Loucy (cell line): ENCODE results near the gene FAM193B.

Source experiments
- H2AFZ ChIP-seq: fragments of 200-600 bp; sonication (generic); 2 replicates; pipeline ENCODE4 v1.6.0; 2016; ENCODE audit warnings: antibody characterized with exemption, mild to moderate bottlenecking, low read length, moderate library complexity
- H3F3A ChIP-seq: fragments of 200-600 bp; 2 replicates; pipeline ENCODE4 v1.6.0; 2016; ENCODE audit warnings: antibody characterized with exemption, low read depth, mild to moderate bottlenecking
- H3K27me3 ChIP-seq: fragments of 200-600 bp; sonication (generic); 2 replicates; pipeline ENCODE4 v1.6.1; 2014; ENCODE audit warnings: low read length, mild to moderate bottlenecking; ENCODE audit not compliant: insufficient read depth, poor library complexity, severe bottlenecking
- H3K36me3 ChIP-seq: fragments of 200-600 bp; sonication (generic); 2 replicates; pipeline ENCODE4 v1.6.1; 2016; ENCODE audit warnings: low read length; ENCODE audit not compliant: insufficient read depth
- H3K4me1 ChIP-seq: fragments of 200-600 bp; sonication (generic); 2 replicates; pipeline ENCODE4 v1.5.1; 2014; ENCODE audit warnings: low read length, mild to moderate bottlenecking; ENCODE audit not compliant: insufficient read depth, poor library complexity, severe bottlenecking
- H3K4me2 ChIP-seq: fragments of 200-600 bp; sonication (generic); 2 replicates; pipeline ENCODE4 v1.6.0; 2014; ENCODE audit warnings: antibody characterized with exemption, low read length, low read depth, mild to moderate bottlenecking; ENCODE audit not compliant: poor library complexity, severe bottlenecking
- H3K4me3 ChIP-seq: fragments of 200-600 bp; sonication (generic); 2 replicates; pipeline ENCODE4 v1.5.1; 2014; ENCODE audit warnings: low read length, mild to moderate bottlenecking, mixed read lengths; ENCODE audit not compliant: poor library complexity, severe bottlenecking
- H3K79me2 ChIP-seq: fragments of 200-600 bp; sonication (generic); 2 replicates; pipeline ENCODE4 v1.6.1; 2014; ENCODE audit warnings: low read length; ENCODE audit not compliant: insufficient read depth
- H3K9ac ChIP-seq: fragments of 200-600 bp; sonication (generic); 2 replicates; pipeline ENCODE4 v1.6.0; 2014; ENCODE audit warnings: mild to moderate bottlenecking, low read depth, low read length, moderate library complexity; ENCODE audit not compliant: poor library complexity, severe bottlenecking
- H3K9me2 ChIP-seq: fragments of 200-600 bp; sonication (generic); replicated peaks from 2 replicates; pipeline ENCODE4 v1.6.1; 2016; ENCODE audit warnings: low read depth, low read length, mixed read lengths
- H3K9me3 ChIP-seq: fragments of 200-600 bp; sonication (generic); 2 replicates; pipeline ENCODE4 v1.6.1; 2014; ENCODE audit warnings: mild to moderate bottlenecking, antibody characterized with exemption, low read length, low read depth; ENCODE audit not compliant: insufficient read depth
- H4K20me1 ChIP-seq: fragments of 200-600 bp; sonication (generic); 2 replicates; pipeline ENCODE4 v1.6.0; 2014; ENCODE audit warnings: antibody characterized with exemption, low read length, mild to moderate bottlenecking; ENCODE audit not compliant: insufficient read depth, poor library complexity, severe bottlenecking
- CTCF ChIP-seq: fragments of 200-600 bp; sonication (generic); conservative IDR thresholded peaks from 2 replicates; pipeline ENCODE4 v1.5.1; 2014; ENCODE audit warnings: mild to moderate bottlenecking, antibody characterized with exemption, low read length
- EZH2phosphoT487 ChIP-seq: fragments of 200-600 bp; IDR thresholded peaks from 2 replicates; pipeline ENCODE4 v1.6.1; 2018; ENCODE audit warnings: antibody characterized with exemption, mild to moderate bottlenecking, moderate library complexity, borderline replicate concordance

FAM193B gene

GRCh38 chr5:177489119-177489716 lies 65.1 kb downstream of the FAM193B start:
- Histone ChIP-seq H3K27me3 (no peaks in the 10 kb centered on the region), H2AFZ (no peak overlapping the region), H3F3A (no peaks in the 10 kb centered on the region), H3K4me2 (no peak overlapping the region), H3K9ac (no peak overlapping the region), H3K9me3 (no peaks in the 10 kb centered on the region), H3K79me2 (peaks cover 12% of the 10 kb centered on the region; the same call in 1 of the 2 replicates), H3K4me3 (no peak overlapping the region), H4K20me1 (peaks cover 4% of the 10 kb centered on the region), H3K36me3 (peaks cover 4% of the 10 kb centered on the region; the same call in 1 of the 2 replicates), H3K4me1 (no peaks in the 10 kb centered on the region), H3K9me2 (no peaks in the 10 kb centered on the region)
- TF ChIP-seq CTCF (no peak), EZH2phosphoT487 (no peak)

- no peaks in the 10 kb centered on the region for H3F3A ChIP-seq
- peaks cover under 1% of the 10 kb centered on the region; the same call in 1 of the 2 replicates for H3K79me2 ChIP-seq
- no peaks in the 10 kb centered on the region for H3K4me1 ChIP-seq
- H4K20me1 ChIP-seq: peaks cover 4% of the 10 kb centered on the region
- H3K9ac ChIP-seq: no peak overlapping the region
- no peaks in the 10 kb centered on the region for H3K27me3 ChIP-seq
- no peaks in the 10 kb centered on the region for H3K9me3 ChIP-seq
- no peaks in the 10 kb centered on the region for H3K9me2 ChIP-seq
- TF ChIP-seq CTCF (no peak), EZH2phosphoT487 (no peak)
- H3K4me2 ChIP-seq: no peak overlapping the region
- H3K36me3 ChIP-seq: peaks cover 4% of the 10 kb centered on the region; the same call in 1 of the 2 replicates
- no peak overlapping the region for H3K4me3 ChIP-seq
- H2AFZ ChIP-seq: no peak overlapping the region
These were observed 66.4 kb downstream of the FAM193B start for GRCh38 chr5:177487975-177488374.

- Histone ChIP-seq H3K9me2 (no peaks in the 10 kb centered on the region), H3F3A (no peaks in the 10 kb centered on the region), H3K79me2 (no peaks in the 10 kb centered on the region), H2AFZ (no peak overlapping the region), H3K4me3 (no peak overlapping the region), H3K27me3 (no peaks in the 10 kb centered on the region), H4K20me1 (peaks cover 4% of the 10 kb centered on the region), H3K4me1 (no peaks in the 10 kb centered on the region), H3K4me2 (no peak overlapping the region), H3K9ac (no peak overlapping the region), H3K36me3 (peaks cover 4% of the 10 kb centered on the region; the same call in 1 of the 2 replicates), H3K9me3 (no peaks in the 10 kb centered on the region)
- TF ChIP-seq EZH2phosphoT487 (no peak), CTCF (no peak)
These were observed 67.2 kb downstream of the FAM193B start for GRCh38 chr5:177487144-177487543.
